GM12878 (cell line): ENCODE measurements around the gene EHHADH. TPM values are rescaled to one million over a fixed set of nuclear protein-coding genes. Genes with fewer than 3 reads are reported as not detected.

Source experiments
- ATAC-seq: fragments of 200-7000 bp; cut with Tn5 transposase; 3 replicates; pipeline ENCODE4 v1.9.1; 2020; ENCODE audit warnings: mild to moderate bottlenecking, moderate library complexity
- BruUV-seq: library from RNA; stranded (reverse); fragments of 400-500 nt; replicated peaks from 2 replicates; lab custom pipeline; 2021; lab: Mats Ljungman, UMichigan
- CTCF ChIA-PET: fragments of 300-600 bp; sonication (Branson Sonifier 250); formaldehyde crosslinking; extraction: SDS; loops from one replicate; lab custom pipeline; 2021; ENCODE audit warnings: inconsistent platforms; lab: Yijun Ruan, JAX
- POLR2A ChIA-PET: fragments of 350-600 bp; formaldehyde crosslinking; extraction: SDS; loops from one replicate; lab custom pipeline; 2021; ENCODE audit warnings: inconsistent platforms; lab: Charles Lee
- RAD21 ChIA-PET: fragments of 300-600 bp; sonication (Branson Sonifier 250); formaldehyde crosslinking; loops from one replicate; lab custom pipeline; 2023; ENCODE audit warnings: antibody characterized with exemption; ENCODE audit not compliant: unreplicated experiment; lab: Charles Lee
- SMC1A ChIA-PET: fragments of 300-600 bp; sonication (Branson Sonifier 250); formaldehyde crosslinking; loops from one replicate; lab custom pipeline; 2023; ENCODE audit not compliant: unreplicated experiment, uncharacterized antibody; lab: Charles Lee
- DNase-seq: peaks from one replicate; pipeline ENCODE4 v3.0.0-alpha.2; 2011; ENCODE audit warnings: low read depth, low spot score
- FAIRE-seq: peaks from 3 replicates; lab custom pipeline; 2011; peaks lifted over from hg19 to GRCh38; lab: Jason Lieb, UNC
- H2AFZ ChIP-seq: 2 replicates; pipeline ENCODE4 v1.6.0; 2011; ENCODE audit warnings: low read depth, low read length, control low read depth; ENCODE audit not compliant: control insufficient read depth
- H3K27ac ChIP-seq: 2 replicates; pipeline ENCODE4 v1.5.1; 2011; ENCODE audit warnings: control low read depth; ENCODE audit not compliant: control insufficient read depth, insufficient read depth
- H3K27me3 ChIP-seq, 2 experiments: replicated peaks in 1 of 2; 2 replicates each; pipeline versions ENCODE4 v1.6.0 to v1.6.1; 2011; ENCODE audit warnings: low read length in 1 of 2; ENCODE audit not compliant: control insufficient read depth in 2 of 2, insufficient read depth in 2 of 2
- H3K36me3 ChIP-seq, 2 experiments: 2 replicates each; pipeline ENCODE4 v1.5.1; 2011; ENCODE audit warnings: low read length in 1 of 2; ENCODE audit not compliant: control insufficient read depth in 2 of 2, insufficient read depth in 2 of 2
- H3K4me1 ChIP-seq: 2 replicates; pipeline ENCODE4 v1.6.1; 2011; ENCODE audit warnings: mild to moderate bottlenecking, low read length, moderate library complexity, mixed read lengths; ENCODE audit not compliant: control insufficient read depth, insufficient read depth
- H3K4me2 ChIP-seq: 2 replicates; pipeline ENCODE4 v1.6.0; 2011; ENCODE audit warnings: control low read depth; ENCODE audit not compliant: control insufficient read depth, insufficient read depth
- H3K4me3 ChIP-seq: fragments of 200-600 bp; sonication (generic); 2 replicates; pipeline ENCODE4 v1.5.1; 2016
- H3K79me2 ChIP-seq: 2 replicates; pipeline ENCODE4 v1.6.0; 2011; ENCODE audit warnings: low read length; ENCODE audit not compliant: control insufficient read depth, insufficient read depth
- H3K9ac ChIP-seq: 2 replicates; pipeline ENCODE4 v1.8.0; 2011; ENCODE audit warnings: low read length, control low read depth, mixed read lengths; ENCODE audit not compliant: control insufficient read depth, insufficient read depth
- H3K9me3 ChIP-seq: replicated peaks from 3 replicates; pipeline ENCODE4 v1.5.1; 2011; ENCODE audit warnings: mild to moderate bottlenecking, low read length; ENCODE audit not compliant: control insufficient read depth, insufficient read depth
- H4K20me1 ChIP-seq: 2 replicates; pipeline ENCODE4 v1.6.0; 2011; ENCODE audit not compliant: control insufficient read depth, insufficient read depth
- BRCA1 ChIP-seq: IDR thresholded peaks from 2 replicates; pipeline ENCODE4 v1.6.1; 2011; ENCODE audit warnings: low read depth, low read length, improper control_type of control experiment
- GABPA ChIP-seq: IDR thresholded peaks from 2 replicates; pipeline ENCODE4 v1.6.1; 2014; ENCODE audit warnings: antibody characterized with exemption, low read depth, mild to moderate bottlenecking, inconsistent platforms
- SMAD1 ChIP-seq: fragments of 450-650 bp; IDR thresholded peaks from 2 replicates; pipeline ENCODE4 v1.6.1; 2018; ENCODE audit warnings: mild to moderate bottlenecking, low read depth; ENCODE audit not compliant: partially characterized antibody
- SMARCA5 ChIP-seq: fragments of 450-650 bp; IDR thresholded peaks from 2 replicates; pipeline ENCODE4 v1.6.1; 2017; ENCODE audit warnings: mild to moderate bottlenecking
- WGBS: methylation state at CpG from one replicate; pipeline ENCODE4 v1.1.6; 2016; ENCODE audit warnings: low lambda C conversion rate; ENCODE audit not compliant: insufficient replicate concordance, insufficient coverage; ENCODE audit errors: missing lambda C conversion rate; 5-methylcytosine and 5-hydroxymethylcytosine counted together
- in situ Hi-C: fragments of 300-500 bp; cut with MboI; formaldehyde crosslinking; loops from 9 replicates; pipeline ENCODE4 v1.14.3; 2018; ENCODE audit warnings: mixed read lengths
- intact Hi-C: fragments of 100-400 bp; cut with micrococcal nuclease; formaldehyde crosslinking; loops from one replicate; pipeline ENCODE4 v1.14.2; 2022; ENCODE audit not compliant: unreplicated experiment
- polyA plus RNA-seq, 11 experiments: library from polyadenylated mRNA; depleted of rRNA in 4 of 11; unstranded in 6 of 11; stranded (reverse) in 5 of 11; fragments of >200 nt; fragmentation: Nextera tagmentation in 4 of 11; fragmentation: Illumina TruSeq in 1 of 11; extraction: Ambion mirVana in 4 of 11; extraction: Trizol in 1 of 11; gene quantifications; 1 replicate in 1 of 11; 2 replicates in 10 of 11; pipeline versions ENCODE4 v1.2.1 to v1.2.3, GENCODE V29; 2011 to 2016; ENCODE audit warnings: inconsistent platforms in 2 of 11, missing spikeins in 2 of 11, low read depth in 1 of 11
- total RNA-seq, 4 experiments: library from RNA; depleted of rRNA in 3 of 4; stranded (reverse); fragments of >200 nt in 3 of 4; fragmentation: Illumina TruSeq in 1 of 4; extraction: Trizol in 1 of 4; gene quantifications; 2 replicates each; pipeline versions ENCODE4 v1.2.1 to v1.2.3, GENCODE V29; 2013 to 2021
- TF ChIP-seq, protein P1 (sequence below): fragments of 450-650 bp; formaldehyde crosslinking; IDR thresholded peaks from 2 replicates; pipeline ENCODE4 v1.5.0; 2022; ENCODE audit warnings: mild to moderate bottlenecking, missing genetic modification characterization
- TF ChIP-seq, protein P2 (sequence below): fragments of 450-650 bp; IDR thresholded peaks from 2 replicates; pipeline ENCODE4 v1.6.1; 2016; ENCODE audit warnings: mild to moderate bottlenecking

Gene EHHADH
- total and polyA plus RNA-seq, 10 of the 15 experiments (the other 5 are each of a cell fraction or from before 2014, with no cell fraction given), result 0.96 to 8.4 (median 5.3) TPM

DNA sequence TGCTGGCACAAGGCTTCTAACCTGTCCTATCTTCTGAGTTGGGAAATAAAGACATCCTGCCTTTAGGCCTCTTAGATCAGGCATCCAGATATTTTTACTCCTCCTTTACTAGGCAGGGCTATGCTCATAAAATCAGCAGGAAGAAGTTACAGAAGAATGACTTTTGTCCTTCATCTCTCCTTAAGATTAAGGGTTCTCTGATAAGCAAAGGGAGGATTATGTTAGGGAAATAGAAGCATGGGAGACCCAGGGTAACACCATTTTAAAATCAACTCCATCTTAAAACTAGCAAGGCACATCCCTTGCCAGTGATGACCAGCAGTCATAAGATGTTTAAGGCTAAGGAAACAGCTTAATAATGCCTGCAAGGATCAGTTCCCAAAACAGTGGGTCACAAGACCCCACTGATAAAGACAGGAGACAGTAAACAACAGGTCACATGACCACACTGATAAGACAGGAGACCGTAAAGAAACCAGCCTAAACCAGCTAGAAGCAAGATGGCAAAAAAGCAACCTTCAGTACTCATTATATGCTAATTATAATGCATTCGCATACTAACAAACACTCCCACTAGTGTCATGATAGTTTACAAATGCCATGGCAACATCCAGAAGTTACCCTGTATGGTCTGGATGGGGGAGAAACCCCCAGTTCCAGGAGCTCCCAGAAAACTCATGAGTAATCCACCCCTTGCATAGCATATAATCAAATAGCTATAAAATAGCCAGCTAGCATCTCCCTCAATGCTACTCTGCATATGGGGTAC, 14.5 kb upstream of the EHHADH start:
- DNase-seq (no peak), ATAC-seq (no peak), FAIRE-seq (no peak)
- ChIA-PET RAD21 (no interaction called here), SMC1A (no interaction called here), POLR2A (interaction anchor here (0.6 kb wide), 1 partner anchor 32 kb away, joined by 4 read pairs; no protein-coding TSS in a partner anchor), CTCF (interaction anchor here (1.4 to 1.9 kb wide), 2 partner anchors 10 to 12 kb away, joined by 7 read pairs; no protein-coding TSS in a partner anchor)
- intact Hi-C loops (no loop called here), in situ Hi-C loops (no loop called here)
- H3K79me2 ChIP-seq, result no peaks in the 10 kb centered on the region
- no peak overlapping the region for H3K27ac ChIP-seq
- no peaks in the 10 kb centered on the region for H4K20me1 ChIP-seq
- WGBS, result 92% methylated on average over 2 of the region's 2 CpGs
- TF ChIP-seq SMAD1, result no peak
- TF ChIP-seq SMARCA5, result no peak
- no peaks in the 10 kb centered on the region for H3K4me1 ChIP-seq
- H3K9me3 ChIP-seq, result no peaks in the 10 kb centered on the region
- no peak overlapping the region for H3K9ac ChIP-seq
- BruUV-seq, result no TSS peak
- H3K27me3 ChIP-seq, result no peaks in the 10 kb centered on the region
- H3K36me3 ChIP-seq, result no peaks in the 10 kb centered on the region
- H3K4me3 ChIP-seq, result no peak overlapping the region
- no peak overlapping the region for H3K4me2 ChIP-seq
- no peak overlapping the region for H2AFZ ChIP-seq

DNA sequence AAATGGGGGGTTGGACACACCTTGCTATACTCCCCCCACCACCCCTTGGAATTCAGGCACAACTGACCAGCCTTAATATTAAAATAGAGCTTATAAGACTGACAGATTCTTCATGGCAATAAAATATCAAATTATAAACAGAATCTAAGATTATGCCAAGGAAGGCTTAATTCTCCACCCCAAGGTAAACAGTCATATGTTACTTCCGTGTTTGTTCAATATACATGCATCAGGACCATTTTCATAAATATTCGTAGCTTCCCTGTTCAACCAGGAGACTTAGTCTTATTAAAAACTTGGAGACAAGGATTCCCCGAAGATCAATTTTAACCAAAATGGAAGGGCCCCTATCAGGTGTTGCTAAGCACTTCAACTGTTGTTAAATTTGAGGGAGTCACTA, 13.3 kb upstream of the EHHADH start:
- ChIA-PET RAD21 (no interaction called here), SMC1A (no interaction called here), CTCF (interaction anchor here (0.8 to 1.2 kb wide), 2 partner anchors 13 to 42 kb away, joined by 3 to 4 read pairs; no protein-coding TSS in a partner anchor), POLR2A (no interaction called here)
- no peaks in the 10 kb centered on the region for H3K36me3 ChIP-seq
- no peak for FAIRE-seq
- ATAC-seq, result no peak
- no peak for DNase-seq
- H2AFZ ChIP-seq, result no peak overlapping the region
- no peaks in the 10 kb centered on the region for H4K20me1 ChIP-seq
- in situ Hi-C loops (no loop called here), intact Hi-C loops (no loop called here)
- no peak overlapping the region for H3K9ac ChIP-seq
- no peaks in the 10 kb centered on the region for H3K4me1 ChIP-seq
- no peak overlapping the region for H3K4me3 ChIP-seq
- H3K79me2 ChIP-seq, result no peaks in the 10 kb centered on the region
- BruUV-seq, result no TSS peak
- 63% methylated on average over 3 of the region's 3 CpGs for WGBS
- H3K4me2 ChIP-seq, result no peak overlapping the region
- no peak overlapping the region for H3K27ac ChIP-seq
- H3K27me3 ChIP-seq, result no peaks in the 10 kb centered on the region
- TF ChIP-seq, protein P1, sequence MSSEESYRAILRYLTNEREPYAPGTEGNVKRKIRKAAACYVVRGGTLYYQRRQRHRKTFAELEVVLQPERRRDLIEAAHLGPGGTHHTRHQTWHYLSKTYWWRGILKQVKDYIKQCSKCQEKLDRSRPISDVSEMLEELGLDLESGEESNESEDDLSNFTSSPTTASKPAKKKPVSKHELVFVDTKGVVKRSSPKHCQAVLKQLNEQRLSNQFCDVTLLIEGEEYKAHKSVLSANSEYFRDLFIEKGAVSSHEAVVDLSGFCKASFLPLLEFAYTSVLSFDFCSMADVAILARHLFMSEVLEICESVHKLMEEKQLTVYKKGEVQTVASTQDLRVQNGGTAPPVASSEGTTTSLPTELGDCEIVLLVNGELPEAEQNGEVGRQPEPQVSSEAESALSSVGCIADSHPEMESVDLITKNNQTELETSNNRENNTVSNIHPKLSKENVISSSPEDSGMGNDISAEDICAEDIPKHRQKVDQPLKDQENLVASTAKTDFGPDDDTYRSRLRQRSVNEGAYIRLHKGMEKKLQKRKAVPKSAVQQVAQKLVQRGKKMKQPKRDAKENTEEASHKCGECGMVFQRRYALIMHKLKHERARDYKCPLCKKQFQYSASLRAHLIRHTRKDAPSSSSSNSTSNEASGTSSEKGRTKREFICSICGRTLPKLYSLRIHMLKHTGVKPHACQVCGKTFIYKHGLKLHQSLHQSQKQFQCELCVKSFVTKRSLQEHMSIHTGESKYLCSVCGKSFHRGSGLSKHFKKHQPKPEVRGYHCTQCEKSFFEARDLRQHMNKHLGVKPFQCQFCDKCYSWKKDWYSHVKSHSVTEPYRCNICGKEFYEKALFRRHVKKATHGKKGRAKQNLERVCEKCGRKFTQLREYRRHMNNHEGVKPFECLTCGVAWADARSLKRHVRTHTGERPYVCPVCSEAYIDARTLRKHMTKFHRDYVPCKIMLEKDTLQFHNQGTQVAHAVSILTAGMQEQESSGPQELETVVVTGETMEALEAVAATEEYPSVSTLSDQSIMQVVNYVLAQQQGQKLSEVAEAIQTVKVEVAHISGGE (CRISPR knock-in tag), result no peak
- TF ChIP-seq, protein P2, sequence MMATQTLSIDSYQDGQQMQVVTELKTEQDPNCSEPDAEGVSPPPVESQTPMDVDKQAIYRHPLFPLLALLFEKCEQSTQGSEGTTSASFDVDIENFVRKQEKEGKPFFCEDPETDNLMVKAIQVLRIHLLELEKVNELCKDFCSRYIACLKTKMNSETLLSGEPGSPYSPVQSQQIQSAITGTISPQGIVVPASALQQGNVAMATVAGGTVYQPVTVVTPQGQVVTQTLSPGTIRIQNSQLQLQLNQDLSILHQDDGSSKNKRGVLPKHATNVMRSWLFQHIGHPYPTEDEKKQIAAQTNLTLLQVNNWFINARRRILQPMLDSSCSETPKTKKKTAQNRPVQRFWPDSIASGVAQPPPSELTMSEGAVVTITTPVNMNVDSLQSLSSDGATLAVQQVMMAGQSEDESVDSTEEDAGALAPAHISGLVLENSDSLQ, result no peak
- TF ChIP-seq GABPA (no peak), BRCA1 (no peak)
- TF ChIP-seq, all 136 proteins: peak for 0
- H3K9me3 ChIP-seq, result no peaks in the 10 kb centered on the region
